Measurements from ENCODE around the gene PRDM4. TPM values are rescaled to one million over a fixed set of nuclear protein-coding genes. Genes with fewer than 3 reads are reported as not detected.

Gene PRDM4
- total RNA-seq, 2 donors from 2014 or later: 20.0 to 24.5 TPM

DNA sequence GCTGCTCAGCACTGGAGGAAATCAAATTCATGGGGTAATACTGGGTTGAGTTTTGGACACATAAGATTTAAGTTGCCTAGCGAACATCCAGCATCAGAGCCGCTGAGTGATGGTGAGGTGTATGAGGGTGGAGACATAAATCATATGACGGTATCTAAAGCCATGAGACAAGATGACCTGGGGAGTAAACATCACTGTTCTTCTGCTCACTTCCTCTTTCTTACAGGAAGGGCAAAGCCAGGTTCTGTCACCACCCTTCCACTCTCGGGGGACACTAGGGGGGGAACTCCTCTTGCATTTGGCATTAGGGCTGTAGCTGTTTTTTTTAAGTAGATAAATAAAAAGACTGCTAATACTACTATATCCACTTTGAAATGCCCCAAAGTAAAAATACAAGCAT is 24.0 kb downstream of the PRDM4 start:
- no peak overlapping the region for H3K4me3 ChIP-seq (ENCODE audit: low read length)
- Mint-ChIP-seq H3K4me3 (no peak overlapping the region), H3K36me3 (ENCODE audit: low read depth) (peaks cover 72% of the 10 kb centered on the region), H3K27me3 (ENCODE audit: insufficient read depth) (no peaks in the 10 kb centered on the region), H3K4me1 (peaks cover under 1% of the 10 kb centered on the region), H3K27ac (no peak overlapping the region), H3K9me3 (no peaks in the 10 kb centered on the region)
- H3K27me3 ChIP-seq (ENCODE audit: control insufficient read depth, insufficient read depth, low read length, poor library complexity, severe bottlenecking): no peaks in the 10 kb centered on the region
- H3K9ac ChIP-seq (ENCODE audit: extremely low read depth, low read length, poor library complexity, severe bottlenecking): no peak overlapping the region
- H3K9me3 ChIP-seq (ENCODE audit: control insufficient read depth, low read length): no peaks in the 10 kb centered on the region
- TF ChIP-seq, protein P1, sequence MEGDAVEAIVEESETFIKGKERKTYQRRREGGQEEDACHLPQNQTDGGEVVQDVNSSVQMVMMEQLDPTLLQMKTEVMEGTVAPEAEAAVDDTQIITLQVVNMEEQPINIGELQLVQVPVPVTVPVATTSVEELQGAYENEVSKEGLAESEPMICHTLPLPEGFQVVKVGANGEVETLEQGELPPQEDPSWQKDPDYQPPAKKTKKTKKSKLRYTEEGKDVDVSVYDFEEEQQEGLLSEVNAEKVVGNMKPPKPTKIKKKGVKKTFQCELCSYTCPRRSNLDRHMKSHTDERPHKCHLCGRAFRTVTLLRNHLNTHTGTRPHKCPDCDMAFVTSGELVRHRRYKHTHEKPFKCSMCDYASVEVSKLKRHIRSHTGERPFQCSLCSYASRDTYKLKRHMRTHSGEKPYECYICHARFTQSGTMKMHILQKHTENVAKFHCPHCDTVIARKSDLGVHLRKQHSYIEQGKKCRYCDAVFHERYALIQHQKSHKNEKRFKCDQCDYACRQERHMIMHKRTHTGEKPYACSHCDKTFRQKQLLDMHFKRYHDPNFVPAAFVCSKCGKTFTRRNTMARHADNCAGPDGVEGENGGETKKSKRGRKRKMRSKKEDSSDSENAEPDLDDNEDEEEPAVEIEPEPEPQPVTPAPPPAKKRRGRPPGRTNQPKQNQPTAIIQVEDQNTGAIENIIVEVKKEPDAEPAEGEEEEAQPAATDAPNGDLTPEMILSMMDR (conservative IDR thresholded peaks at IDR 0.05): no peak
- H3K4me1 ChIP-seq (ENCODE audit: control insufficient read depth, insufficient read depth, low read length): no peaks in the 10 kb centered on the region
- no peak overlapping the region for H3K27ac ChIP-seq (ENCODE audit: low read depth, low read length)
- H3K36me3 ChIP-seq (ENCODE audit: control insufficient read depth, insufficient read depth, low read length): peaks cover 89% of the 10 kb centered on the region
- 94 to 100% methylated on average over 2 to 4 of the region's 4 CpGs for WGBS, 2 experiments (ENCODE audit: insufficient coverage in 1 of 2, insufficient read length in 1 of 2)
- no peak for DNase-seq

DNA sequence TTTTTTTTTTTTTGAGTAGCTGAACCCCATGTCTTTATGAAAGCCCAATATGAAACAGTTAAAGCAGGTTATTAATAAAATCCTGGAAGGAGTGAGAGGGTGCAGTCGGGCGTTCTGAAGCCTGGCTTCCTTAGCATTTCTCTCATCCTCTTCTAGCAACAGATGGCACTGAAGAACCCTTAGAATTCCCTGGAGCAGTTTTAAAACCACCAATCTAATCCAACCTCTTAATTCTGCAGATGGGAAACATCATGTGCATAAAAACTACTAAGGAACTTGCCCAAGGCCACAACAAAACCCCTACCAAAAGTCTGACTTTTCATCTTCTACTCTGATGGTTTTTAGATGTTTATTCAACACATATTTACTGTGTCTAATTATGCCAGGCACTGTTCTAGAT is 25.2 kb downstream of the PRDM4 start:
- 85 to 93% methylated on average over 2 of the region's 2 CpGs for WGBS, 2 experiments (ENCODE audit: insufficient coverage in 1 of 2, insufficient read length in 1 of 2)
- H3K4me3 ChIP-seq (ENCODE audit: low read length): no peak overlapping the region
- Mint-ChIP-seq H3K4me1 (peaks cover 5% of the 10 kb centered on the region), H3K9me3 (no peaks in the 10 kb centered on the region), H3K4me3 (no peak overlapping the region), H3K27ac (no peak overlapping the region), H3K36me3 (ENCODE audit: low read depth) (peaks cover 61% of the 10 kb centered on the region), H3K27me3 (ENCODE audit: insufficient read depth) (no peaks in the 10 kb centered on the region)
- no peak overlapping the region for H3K9ac ChIP-seq (ENCODE audit: extremely low read depth, low read length, poor library complexity, severe bottlenecking)
- H3K9me3 ChIP-seq (ENCODE audit: control insufficient read depth, low read length): no peaks in the 10 kb centered on the region
- DNase-seq: no peak
- no peaks in the 10 kb centered on the region for H3K4me1 ChIP-seq (ENCODE audit: control insufficient read depth, insufficient read depth, low read length)
- H3K27ac ChIP-seq (ENCODE audit: low read depth, low read length): no peak overlapping the region
- peaks cover 78% of the 10 kb centered on the region for H3K36me3 ChIP-seq (ENCODE audit: control insufficient read depth, insufficient read depth, low read length)
- H3K27me3 ChIP-seq (ENCODE audit: control insufficient read depth, insufficient read depth, low read length, poor library complexity, severe bottlenecking): no peaks in the 10 kb centered on the region
- TF ChIP-seq, protein P1 (conservative IDR thresholded peaks at IDR 0.05): no peak

DNA sequence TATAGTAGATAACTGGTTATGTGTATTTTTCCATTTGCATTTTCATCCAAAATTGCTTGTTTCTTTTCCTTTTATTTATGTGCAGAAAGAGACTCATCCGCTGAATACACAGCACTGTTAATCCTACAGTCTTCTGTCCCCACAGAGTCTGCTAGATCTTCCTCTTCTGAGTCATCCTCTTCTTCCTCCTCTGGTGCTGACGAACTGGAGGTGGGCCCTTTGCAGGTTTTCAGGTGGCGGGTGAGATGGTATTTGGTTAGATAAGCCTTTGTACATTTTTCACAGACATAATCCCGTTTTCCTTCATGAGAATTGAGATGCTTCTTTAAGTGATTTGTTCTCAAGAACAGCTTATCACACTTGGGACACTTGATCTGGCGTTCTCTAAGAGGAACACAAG is 26.8 kb downstream of the PRDM4 start:
- TF ChIP-seq, protein P1 (conservative IDR thresholded peaks at IDR 0.05): no peak
- 92 to 100% methylated on average over 2 to 5 of the region's 5 CpGs for WGBS, 2 experiments (ENCODE audit: insufficient coverage in 1 of 2, insufficient read length in 1 of 2)
- no peak overlapping the region for H3K4me3 ChIP-seq (ENCODE audit: low read length)
- peaks cover 62% of the 10 kb centered on the region for H3K36me3 ChIP-seq (ENCODE audit: control insufficient read depth, insufficient read depth, low read length)
- H3K27ac Mint-ChIP-seq: no peak overlapping the region
- H3K9ac ChIP-seq (ENCODE audit: extremely low read depth, low read length, poor library complexity, severe bottlenecking): no peak overlapping the region
- H3K27me3 ChIP-seq (ENCODE audit: control insufficient read depth, insufficient read depth, low read length, poor library complexity, severe bottlenecking): no peaks in the 10 kb centered on the region
- H3K27me3 Mint-ChIP-seq (ENCODE audit: insufficient read depth): no peaks in the 10 kb centered on the region
- H3K9me3 ChIP-seq (ENCODE audit: control insufficient read depth, low read length): no peaks in the 10 kb centered on the region
- no peaks in the 10 kb centered on the region for H3K9me3 Mint-ChIP-seq
- peaks cover 5% of the 10 kb centered on the region for H3K4me1 Mint-ChIP-seq
- no peak overlapping the region for H3K4me3 Mint-ChIP-seq
- peaks cover 48% of the 10 kb centered on the region for H3K36me3 Mint-ChIP-seq (ENCODE audit: low read depth)
- no peak overlapping the region for H3K27ac ChIP-seq (ENCODE audit: low read depth, low read length)
- no peak for DNase-seq
- H3K4me1 ChIP-seq (ENCODE audit: control insufficient read depth, insufficient read depth, low read length): no peaks in the 10 kb centered on the region

Measured in endodermal cell (in vitro differentiated cells).